GM18505 (cell line): ENCODE measurements around the gene TSEN15.

Experiments
- ATAC-seq: cut with Tn5 transposase; IDR thresholded peaks from one replicate; pipeline ENCODE4 v1.9.1; 2021; ENCODE audit not compliant: unreplicated experiment
- POLR2A ChIP-seq: IDR thresholded peaks from 4 replicates; pipeline ENCODE4 v1.6.1; 2011; ENCODE audit warnings: borderline replicate concordance; ENCODE audit not compliant: insufficient read depth, insufficient read length; ENCODE audit errors: extremely low read depth

The TSEN15 gene

DNA sequence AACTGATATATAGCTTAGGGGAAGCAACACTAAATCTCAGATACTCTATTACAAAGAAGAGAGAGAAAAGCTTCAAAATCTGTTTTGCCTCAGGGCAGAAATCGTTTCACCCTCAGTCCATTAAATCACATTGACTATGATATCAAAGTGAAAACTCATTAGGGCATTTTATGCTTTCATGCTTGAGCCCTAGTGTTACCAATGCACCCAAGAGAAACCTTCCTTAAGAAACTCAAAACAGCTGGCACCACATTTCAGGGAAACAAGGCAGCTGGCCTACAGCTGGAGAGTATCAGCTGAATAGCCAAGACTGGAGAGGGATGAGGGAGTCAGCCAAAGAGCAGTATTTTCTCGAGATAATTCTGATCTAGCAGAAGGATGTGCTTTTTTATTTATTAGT is 28.9 kb upstream of the TSEN15 start:
- ATAC-seq = no peak
- TF ChIP-seq POLR2A = no peak

DNA sequence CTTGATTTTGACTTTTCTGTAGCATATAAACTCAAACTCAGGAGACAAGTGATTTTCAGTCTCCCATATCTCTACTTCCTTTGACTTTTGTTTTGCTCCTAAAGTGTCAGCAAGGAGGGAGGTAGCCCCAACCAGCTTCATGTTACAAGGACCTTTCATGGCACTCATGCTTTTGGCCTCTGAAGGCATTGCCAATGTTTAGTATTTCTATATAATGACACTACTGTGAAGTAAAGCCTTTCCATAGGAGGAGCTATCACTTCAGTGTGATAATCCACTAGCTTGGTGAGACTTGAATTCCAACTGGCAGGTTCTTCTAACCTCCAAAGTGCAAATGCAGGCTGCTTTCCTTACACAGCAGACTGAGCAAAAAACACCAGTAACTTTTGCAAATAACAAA is 28.4 kb upstream of the TSEN15 start:
- no peak for TF ChIP-seq POLR2A
- ATAC-seq = no peak

DNA sequence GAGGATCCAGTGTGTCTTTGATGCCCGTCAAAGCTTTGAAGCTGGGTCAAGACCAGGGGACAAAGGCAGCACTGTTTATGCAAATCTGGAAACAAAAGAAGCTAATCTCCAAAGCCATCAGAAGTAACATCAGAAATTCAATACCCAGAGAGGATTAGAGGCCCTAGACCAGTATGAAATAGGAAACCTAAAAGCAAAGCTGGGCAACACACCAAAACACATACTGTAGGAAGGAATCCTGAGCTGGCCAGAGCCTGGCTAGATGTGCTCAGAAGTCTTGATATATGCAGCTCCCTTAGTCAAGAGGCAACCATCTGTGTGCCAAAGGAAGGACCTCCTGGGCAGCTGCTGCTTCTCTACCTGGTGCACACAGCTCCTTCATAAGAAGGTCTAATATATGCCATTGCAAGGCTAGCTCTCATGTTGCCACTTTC is 26.3 kb upstream of the TSEN15 start:
- no peak for TF ChIP-seq POLR2A
- ATAC-seq = no peak

DNA sequence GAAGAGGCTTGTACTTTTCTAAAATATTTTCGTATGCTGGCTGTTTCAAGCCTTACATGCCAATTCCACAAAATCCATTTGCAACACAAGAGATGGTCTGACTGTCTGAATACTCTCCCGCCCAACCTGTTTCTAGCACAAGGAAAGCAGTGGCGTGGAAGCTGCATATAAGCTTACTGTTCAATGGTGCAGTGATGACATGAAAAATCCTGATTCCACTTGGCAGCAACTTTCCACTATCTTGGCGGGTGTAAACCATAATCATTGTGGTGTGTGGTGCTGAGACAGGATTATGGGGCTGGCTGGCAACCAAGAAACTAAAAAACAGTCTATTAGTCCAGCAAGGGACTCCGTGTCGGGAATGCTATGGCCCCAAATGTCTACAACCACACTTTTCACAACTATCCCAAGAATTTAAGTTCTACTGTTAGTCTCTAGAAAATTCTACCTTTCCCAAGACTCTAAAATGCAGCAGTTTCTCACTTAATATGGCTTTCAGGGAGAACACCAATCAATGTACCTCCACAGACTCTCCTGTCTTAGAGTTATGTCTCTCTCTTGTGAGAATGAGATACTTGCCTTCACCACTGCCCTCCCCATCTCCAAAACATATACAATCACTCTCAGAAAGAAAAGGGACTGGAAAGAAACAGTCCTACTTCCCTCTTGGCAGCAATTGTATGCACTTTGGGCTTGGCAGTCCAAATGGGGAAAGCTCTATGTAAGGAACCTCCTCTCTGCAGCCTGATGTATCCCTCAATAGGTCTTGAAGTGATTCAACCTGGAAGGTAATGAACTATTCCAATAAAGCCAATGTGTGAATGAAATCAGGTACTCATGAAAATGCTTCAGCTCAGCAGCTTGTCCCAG is 23.5 kb upstream of the TSEN15 start:
- no peak for ATAC-seq
- no peak for TF ChIP-seq POLR2A

DNA sequence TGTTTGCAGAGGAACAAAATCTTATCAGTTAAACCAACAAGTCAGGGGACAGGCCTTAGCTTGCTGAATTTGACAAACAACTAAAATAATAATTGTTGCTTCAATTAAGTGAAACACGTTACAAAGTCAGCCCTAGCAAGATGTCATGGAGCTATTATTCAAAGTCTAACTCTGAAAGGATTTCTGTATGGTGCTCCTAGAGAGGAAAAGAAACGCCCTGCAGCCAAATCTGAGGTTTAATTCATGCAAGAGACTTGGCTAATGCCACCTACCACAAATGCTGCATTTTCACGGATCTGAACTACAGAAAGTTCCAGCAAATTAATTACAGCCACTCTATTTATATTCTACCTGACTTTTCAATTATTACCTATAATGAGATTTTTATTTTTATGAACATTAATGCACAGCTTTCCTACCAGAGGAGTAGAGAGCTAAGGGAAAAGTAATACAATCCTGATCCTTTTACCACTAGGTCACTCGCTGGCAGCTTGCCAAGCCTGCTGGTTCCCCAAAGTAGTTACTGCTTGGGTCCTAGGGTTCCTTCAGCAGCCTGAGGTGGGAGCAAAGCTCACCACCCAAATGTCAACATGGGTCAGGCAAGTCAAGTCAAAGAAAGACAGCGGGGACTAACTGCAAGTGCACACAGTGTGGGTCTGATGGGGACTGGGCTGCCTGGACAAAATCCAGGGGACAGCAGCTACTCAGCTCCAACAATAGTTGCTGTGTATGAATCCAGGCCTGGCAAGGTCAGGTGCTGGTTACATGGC is 22.5 kb upstream of the TSEN15 start:
- no peak for TF ChIP-seq POLR2A

DNA sequence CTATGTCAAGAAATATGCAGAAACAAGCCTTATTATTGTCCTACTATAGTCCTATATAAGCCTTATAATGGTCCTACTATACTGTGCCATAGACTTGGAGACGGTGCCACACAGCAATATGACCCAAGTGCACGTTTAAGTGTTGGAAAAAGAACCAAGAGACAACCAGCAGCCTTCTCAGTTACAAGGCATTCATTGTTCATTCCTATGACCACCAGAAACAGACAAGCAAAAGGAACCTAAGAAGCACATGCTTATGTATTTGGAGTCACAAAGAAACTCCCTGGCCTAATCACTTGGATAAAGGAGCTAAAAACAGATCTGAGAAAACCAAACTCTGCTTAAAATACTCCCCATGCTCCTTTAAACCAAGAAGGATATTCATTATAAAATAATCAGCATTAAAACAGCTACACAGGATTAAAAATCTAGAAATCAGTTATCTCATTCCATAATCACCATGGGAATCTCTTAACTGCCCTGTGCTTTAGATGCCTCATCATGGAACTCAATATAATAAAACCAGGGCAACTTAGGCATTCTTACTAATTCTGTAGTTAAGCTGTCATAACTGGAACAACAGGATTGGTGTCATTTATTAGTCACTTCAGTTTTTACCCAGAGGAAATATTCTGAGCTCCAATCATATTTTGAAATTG is 21.0 kb upstream of the TSEN15 start:
- TF ChIP-seq POLR2A = no peak
- ATAC-seq = no peak

More for the DNA sequence above, 22.5 kb upstream of the TSEN15 start:
- ATAC-seq = no peak

DNA sequence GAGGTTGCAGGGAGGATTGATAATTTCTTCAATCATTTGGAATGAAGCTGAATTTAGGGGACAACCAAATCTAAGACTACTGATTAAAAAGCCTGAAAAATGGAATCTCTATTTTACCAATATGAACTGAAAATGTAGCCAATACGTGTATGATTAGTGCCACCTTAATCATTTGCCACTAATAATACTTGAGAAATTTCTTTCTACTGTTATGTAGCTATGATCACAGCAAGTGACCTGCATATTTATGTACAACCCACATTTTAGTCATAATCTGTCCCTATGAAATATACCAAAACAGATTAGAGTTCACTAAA is 20.5 kb upstream of the TSEN15 start:
- ATAC-seq = no peak
- no peak for TF ChIP-seq POLR2A

DNA sequence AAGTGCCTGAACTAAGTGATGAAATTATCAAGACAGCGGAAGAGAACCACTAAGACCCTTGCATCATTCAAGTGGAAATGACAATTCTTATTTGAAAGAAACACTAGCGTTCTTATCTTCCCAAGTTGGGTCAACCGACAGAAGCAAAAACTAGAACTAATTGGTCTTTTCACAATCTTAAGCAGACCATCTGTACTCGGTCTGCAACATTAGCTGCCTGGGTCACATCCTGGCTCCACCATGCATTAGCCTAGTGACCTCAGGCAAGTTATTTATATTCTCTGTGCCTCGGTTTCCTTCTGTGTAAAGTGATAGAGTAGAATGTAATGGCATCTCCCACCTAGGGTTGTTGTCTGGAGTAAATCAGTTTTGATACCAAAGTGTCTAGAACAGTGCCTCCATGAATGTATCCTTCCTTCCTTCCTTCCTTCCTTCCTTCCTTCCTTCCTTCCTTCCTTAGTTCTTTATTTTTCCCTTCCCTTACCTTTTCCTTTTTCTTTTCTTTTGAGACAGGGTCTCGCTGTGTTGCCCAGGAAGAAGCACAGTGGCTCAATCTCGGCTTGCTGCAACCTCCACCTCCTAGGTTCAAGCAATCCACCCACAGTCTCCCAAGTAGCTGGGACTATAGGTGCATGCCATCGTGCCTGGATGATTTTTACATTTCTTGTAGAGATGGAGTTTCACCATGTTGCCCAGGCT is 20.0 kb upstream of the TSEN15 start:
- no peak for ATAC-seq
- no peak for TF ChIP-seq POLR2A

DNA sequence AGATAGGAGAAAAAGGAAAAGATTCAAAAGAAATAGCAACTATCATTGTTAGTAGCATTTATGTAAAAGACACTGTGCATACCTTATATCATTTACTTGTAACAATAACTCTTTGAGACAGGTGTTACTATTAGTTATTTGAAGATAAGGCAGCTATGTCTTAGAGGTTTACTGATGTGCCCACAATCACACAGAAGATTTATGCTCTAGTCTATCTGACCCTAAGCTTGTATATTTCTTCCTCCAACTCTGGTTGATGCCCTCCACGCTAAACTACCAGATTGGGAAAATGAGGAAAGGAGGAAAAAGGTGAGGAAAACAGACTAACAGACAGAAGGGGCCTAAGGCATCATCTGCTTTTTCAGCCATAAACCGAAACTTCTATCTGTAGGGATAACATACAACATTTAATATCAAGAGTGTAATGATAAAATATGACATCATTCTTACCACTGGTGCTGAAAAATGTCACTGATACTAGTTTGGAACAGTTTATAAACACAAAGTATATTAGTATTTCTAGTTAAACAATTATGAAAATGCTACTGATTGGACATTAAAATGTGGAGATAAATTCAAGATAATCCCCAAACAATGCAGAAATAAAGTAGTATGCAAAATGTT is 19.1 kb upstream of the TSEN15 start:
- no peak for ATAC-seq
- TF ChIP-seq POLR2A = no peak

DNA sequence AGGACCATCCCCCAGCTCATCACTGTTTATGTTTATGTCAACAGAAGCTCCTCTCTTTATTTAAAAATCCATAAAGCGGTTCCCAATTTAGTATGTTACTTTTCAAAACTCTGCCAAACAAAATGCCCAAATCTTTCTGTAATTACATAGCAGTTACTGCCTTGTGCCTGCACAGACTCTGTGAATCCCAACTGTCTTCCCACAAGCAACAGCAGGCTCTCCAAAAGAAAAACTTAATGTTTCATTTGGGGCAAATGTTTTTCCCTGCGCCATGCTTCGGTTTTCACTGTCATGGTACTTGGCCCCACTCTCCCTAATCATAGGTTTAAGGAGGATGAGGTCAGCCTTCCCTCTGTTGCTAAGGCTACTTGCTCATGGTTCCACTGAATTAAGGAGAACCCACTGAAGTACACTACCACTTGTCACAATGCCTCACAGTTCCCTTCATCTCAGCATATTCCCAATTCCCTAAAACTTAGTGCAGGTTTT is 18.6 kb upstream of the TSEN15 start:
- no peak for TF ChIP-seq POLR2A
- ATAC-seq = no peak

DNA sequence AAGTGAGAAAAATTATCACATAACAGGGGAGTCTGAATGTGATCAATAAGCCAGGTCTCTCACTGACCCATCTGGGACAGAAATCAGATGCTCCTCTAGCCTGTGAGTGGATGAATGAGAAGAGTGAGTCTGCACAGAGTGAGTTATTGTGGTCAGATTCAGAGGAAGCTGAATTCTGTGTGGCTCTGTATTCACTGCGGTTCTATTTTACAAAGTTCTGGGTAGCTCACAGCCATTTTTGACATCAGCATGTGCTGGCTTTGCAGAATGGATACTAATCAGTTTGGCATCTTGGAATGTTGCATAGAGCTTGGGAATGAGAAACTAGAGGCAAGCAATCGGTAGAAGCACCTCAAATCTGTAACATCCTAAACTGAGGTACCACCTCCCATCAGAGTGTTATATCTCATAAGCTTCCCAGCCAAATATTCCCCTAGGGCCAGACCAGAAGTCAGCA is 17.8 kb upstream of the TSEN15 start:
- TF ChIP-seq POLR2A = no peak
- ATAC-seq = no peak

DNA sequence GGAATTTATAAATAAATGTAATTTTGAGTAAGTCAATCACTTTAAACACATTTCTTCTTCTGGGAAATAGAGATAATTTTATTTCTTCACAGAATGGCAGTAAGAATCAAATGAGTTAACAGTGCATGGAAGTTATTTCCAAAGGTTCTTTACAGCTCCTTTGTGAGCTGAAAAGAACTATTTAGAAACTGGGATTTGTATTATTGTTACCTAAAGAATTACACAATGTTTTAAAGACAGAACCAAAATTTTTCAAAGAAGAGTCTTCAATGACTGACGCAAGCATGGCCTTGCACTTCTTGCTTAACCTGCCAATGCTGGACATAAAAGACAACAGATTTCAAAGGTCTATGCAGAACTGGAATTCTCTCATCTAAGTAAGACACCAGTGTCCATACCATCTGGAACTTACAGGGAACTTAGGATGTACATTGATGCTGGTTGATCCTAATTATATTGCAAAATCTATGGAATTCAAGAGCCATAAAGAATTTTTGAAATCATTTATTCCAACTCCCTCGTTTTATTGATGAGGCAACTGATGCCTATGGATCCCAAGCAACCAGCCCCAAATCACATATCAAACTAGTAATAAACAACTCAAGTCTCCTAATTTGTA is 16.7 kb upstream of the TSEN15 start:
- no peak for TF ChIP-seq POLR2A
- ATAC-seq = no peak

DNA sequence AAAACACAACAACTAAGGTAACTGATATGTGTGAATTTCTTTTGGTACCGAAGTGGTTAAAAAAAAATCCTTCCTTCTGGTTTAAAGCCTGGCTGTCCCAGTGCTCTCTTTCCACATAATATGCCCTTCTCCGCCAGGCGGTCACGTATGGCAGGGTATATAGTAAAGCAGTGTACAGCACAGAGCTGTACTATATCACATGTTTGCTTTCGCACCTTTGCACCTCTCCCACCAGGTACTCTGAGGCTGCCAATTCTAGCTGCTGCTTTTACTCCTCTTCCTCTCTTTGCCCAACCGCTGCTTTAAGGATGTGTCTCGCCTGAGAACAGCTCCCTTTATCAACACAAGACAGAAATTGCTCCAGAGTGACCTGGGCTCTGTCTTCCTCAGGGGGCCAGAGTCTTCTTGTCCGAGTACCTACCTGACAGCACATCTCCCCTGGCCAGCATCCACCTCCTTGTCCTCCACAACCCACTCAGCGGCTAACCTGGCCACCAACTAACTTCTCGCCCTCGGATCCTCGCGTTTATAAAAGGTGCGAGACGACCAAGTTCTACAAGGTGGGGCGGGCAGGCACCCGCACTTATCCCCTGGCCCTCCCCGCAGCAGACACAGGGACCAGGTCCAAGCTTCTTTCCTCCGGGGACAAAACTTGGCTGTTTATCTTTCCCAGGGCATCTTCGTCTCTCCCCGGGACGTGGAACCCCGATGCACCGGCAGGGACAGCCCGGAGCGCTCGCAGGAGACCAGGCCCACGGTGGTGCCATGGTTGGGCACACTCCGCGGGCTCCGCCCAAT is 15.6 kb upstream of the TSEN15 start:
- TF ChIP-seq POLR2A = no peak
- no peak for ATAC-seq
